GM12878 (cell line): ENCODE measurements around the gene INTS14. TPM values are rescaled to one million over a fixed set of nuclear protein-coding genes. Genes with fewer than 3 reads are reported as not detected.

Experiments used
- ATAC-seq: fragments of 200-7000 bp; cut with Tn5 transposase; 3 replicates; pipeline ENCODE4 v1.9.1; 2020; ENCODE audit warnings: mild to moderate bottlenecking, moderate library complexity
- BruUV-seq: library from RNA; stranded (reverse); fragments of 400-500 nt; replicated peaks from 2 replicates; lab custom pipeline; 2021; lab: Mats Ljungman, UMichigan
- CTCF ChIA-PET: fragments of 300-600 bp; sonication (Branson Sonifier 250); formaldehyde crosslinking; extraction: SDS; loops from one replicate; lab custom pipeline; 2021; ENCODE audit warnings: inconsistent platforms; lab: Yijun Ruan, JAX
- POLR2A ChIA-PET: fragments of 350-600 bp; formaldehyde crosslinking; extraction: SDS; loops from one replicate; lab custom pipeline; 2021; ENCODE audit warnings: inconsistent platforms; lab: Charles Lee
- RAD21 ChIA-PET: fragments of 300-600 bp; sonication (Branson Sonifier 250); formaldehyde crosslinking; loops from one replicate; lab custom pipeline; 2023; ENCODE audit warnings: antibody characterized with exemption; ENCODE audit not compliant: unreplicated experiment; lab: Charles Lee
- SMC1A ChIA-PET: fragments of 300-600 bp; sonication (Branson Sonifier 250); formaldehyde crosslinking; loops from one replicate; lab custom pipeline; 2023; ENCODE audit not compliant: unreplicated experiment, uncharacterized antibody; lab: Charles Lee
- DNase-seq: peaks from one replicate; pipeline ENCODE4 v3.0.0-alpha.2; 2011; ENCODE audit warnings: low read depth, low spot score
- FAIRE-seq: peaks from 3 replicates; lab custom pipeline; 2011; peaks lifted over from hg19 to GRCh38; lab: Jason Lieb, UNC
- H2AFZ ChIP-seq: 2 replicates; pipeline ENCODE4 v1.6.0; 2011; ENCODE audit warnings: low read depth, low read length, control low read depth; ENCODE audit not compliant: control insufficient read depth
- H3K27ac ChIP-seq: 2 replicates; pipeline ENCODE4 v1.5.1; 2011; ENCODE audit warnings: control low read depth; ENCODE audit not compliant: control insufficient read depth, insufficient read depth
- H3K27me3 ChIP-seq, 2 experiments: replicated peaks in 1 of 2; 2 replicates each; pipeline versions ENCODE4 v1.6.0 to v1.6.1; 2011; ENCODE audit warnings: low read length in 1 of 2; ENCODE audit not compliant: control insufficient read depth in 2 of 2, insufficient read depth in 2 of 2
- H3K36me3 ChIP-seq, 2 experiments: 2 replicates each; pipeline ENCODE4 v1.5.1; 2011; ENCODE audit warnings: low read length in 1 of 2; ENCODE audit not compliant: control insufficient read depth in 2 of 2, insufficient read depth in 2 of 2
- H3K4me1 ChIP-seq: 2 replicates; pipeline ENCODE4 v1.6.1; 2011; ENCODE audit warnings: mild to moderate bottlenecking, low read length, moderate library complexity, mixed read lengths; ENCODE audit not compliant: control insufficient read depth, insufficient read depth
- H3K4me2 ChIP-seq: 2 replicates; pipeline ENCODE4 v1.6.0; 2011; ENCODE audit warnings: control low read depth; ENCODE audit not compliant: control insufficient read depth, insufficient read depth
- H3K4me3 ChIP-seq: fragments of 200-600 bp; sonication (generic); 2 replicates; pipeline ENCODE4 v1.5.1; 2016
- H3K79me2 ChIP-seq: 2 replicates; pipeline ENCODE4 v1.6.0; 2011; ENCODE audit warnings: low read length; ENCODE audit not compliant: control insufficient read depth, insufficient read depth
- H3K9ac ChIP-seq: 2 replicates; pipeline ENCODE4 v1.8.0; 2011; ENCODE audit warnings: low read length, control low read depth, mixed read lengths; ENCODE audit not compliant: control insufficient read depth, insufficient read depth
- H3K9me3 ChIP-seq: replicated peaks from 3 replicates; pipeline ENCODE4 v1.5.1; 2011; ENCODE audit warnings: mild to moderate bottlenecking, low read length; ENCODE audit not compliant: control insufficient read depth, insufficient read depth
- H4K20me1 ChIP-seq: 2 replicates; pipeline ENCODE4 v1.6.0; 2011; ENCODE audit not compliant: control insufficient read depth, insufficient read depth
- ETV6 ChIP-seq, 2 experiments: fragments of 450-650 bp in 1 of 2; IDR thresholded peaks in 1 of 2; conservative IDR thresholded peaks in 1 of 2; 2 replicates each; pipeline ENCODE4 v1.6.1; 2014; ENCODE audit warnings: antibody characterized with exemption in 1 of 2, borderline replicate concordance in 1 of 2, low read depth in 1 of 2, mild to moderate bottlenecking in 1 of 2, moderate library complexity in 1 of 2
- FOS ChIP-seq: IDR thresholded peaks from 3 replicates; pipeline ENCODE4 v1.6.1; 2011; ENCODE audit warnings: borderline replicate concordance; ENCODE audit not compliant: insufficient read length; ENCODE audit errors: extremely low read depth
- FOXM1 ChIP-seq: IDR thresholded peaks from 2 replicates; pipeline ENCODE4 v1.6.1; 2012; ENCODE audit warnings: low read depth, mild to moderate bottlenecking, inconsistent platforms, low read length, moderate library complexity
- MEF2B ChIP-seq: fragments of 450-650 bp; IDR thresholded peaks from 2 replicates; pipeline ENCODE4 v1.6.1; 2018; ENCODE audit warnings: mild to moderate bottlenecking, moderate library complexity; ENCODE audit not compliant: partially characterized antibody, poor library complexity, severe bottlenecking
- MYB ChIP-seq: fragments of 150-350 bp; IDR thresholded peaks from 2 replicates; pipeline ENCODE4 v1.6.1; 2014; ENCODE audit warnings: mild to moderate bottlenecking, low read depth, low read length, borderline replicate concordance
- PAX8 ChIP-seq: fragments of 450-650 bp; IDR thresholded peaks from 2 replicates; pipeline ENCODE4 v1.6.1; 2017; ENCODE audit warnings: mild to moderate bottlenecking, moderate library complexity
- RCOR1 ChIP-seq: conservative IDR thresholded peaks from 2 replicates; pipeline ENCODE4 v1.6.1; 2012; ENCODE audit warnings: low read depth, low read length, improper control_type of control experiment
- SMAD1 ChIP-seq: fragments of 450-650 bp; IDR thresholded peaks from 2 replicates; pipeline ENCODE4 v1.6.1; 2018; ENCODE audit warnings: mild to moderate bottlenecking, low read depth; ENCODE audit not compliant: partially characterized antibody
- SREBF2 ChIP-seq: IDR thresholded peaks from 2 replicates; pipeline ENCODE4 v1.6.1; 2012; ENCODE audit warnings: mild to moderate bottlenecking, low read length
- STAT3 ChIP-seq: IDR thresholded peaks from 2 replicates; pipeline ENCODE4 v1.6.1; 2011; ENCODE audit warnings: low read depth, low read length, improper control_type of control experiment
- TCF7 ChIP-seq: IDR thresholded peaks from 2 replicates; pipeline ENCODE4 v1.6.1; 2014; ENCODE audit warnings: antibody characterized with exemption, borderline replicate concordance
- WGBS: methylation state at CpG from one replicate; pipeline ENCODE4 v1.1.6; 2016; ENCODE audit warnings: low lambda C conversion rate; ENCODE audit not compliant: insufficient replicate concordance, insufficient coverage; ENCODE audit errors: missing lambda C conversion rate; 5-methylcytosine and 5-hydroxymethylcytosine counted together
- in situ Hi-C: fragments of 300-500 bp; cut with MboI; formaldehyde crosslinking; loops from 9 replicates; pipeline ENCODE4 v1.14.3; 2018; ENCODE audit warnings: mixed read lengths
- intact Hi-C: fragments of 100-400 bp; cut with micrococcal nuclease; formaldehyde crosslinking; loops from one replicate; pipeline ENCODE4 v1.14.2; 2022; ENCODE audit not compliant: unreplicated experiment
- polyA plus RNA-seq, 11 experiments: library from polyadenylated mRNA; depleted of rRNA in 4 of 11; unstranded in 6 of 11; stranded (reverse) in 5 of 11; fragments of >200 nt; fragmentation: Nextera tagmentation in 4 of 11; fragmentation: Illumina TruSeq in 1 of 11; extraction: Ambion mirVana in 4 of 11; extraction: Trizol in 1 of 11; gene quantifications; 1 replicate in 1 of 11; 2 replicates in 10 of 11; pipeline versions ENCODE4 v1.2.1 to v1.2.3, GENCODE V29; 2011 to 2016; ENCODE audit warnings: inconsistent platforms in 2 of 11, missing spikeins in 2 of 11, low read depth in 1 of 11
- total RNA-seq, 4 experiments: library from RNA; depleted of rRNA in 3 of 4; stranded (reverse); fragments of >200 nt in 3 of 4; fragmentation: Illumina TruSeq in 1 of 4; extraction: Trizol in 1 of 4; gene quantifications; 2 replicates each; pipeline versions ENCODE4 v1.2.1 to v1.2.3, GENCODE V29; 2013 to 2021
- TF ChIP-seq, protein P1 (sequence below): fragments of 450-650 bp; IDR thresholded peaks from 2 replicates; pipeline ENCODE4 v1.6.1; 2017; ENCODE audit warnings: mild to moderate bottlenecking, moderate library complexity
- TF ChIP-seq, protein P2 (sequence below): fragments of 150-350 bp; IDR thresholded peaks from 2 replicates; pipeline ENCODE4 v1.6.1; 2016; ENCODE audit warnings: low read depth, low read length

Gene INTS14
- total and polyA plus RNA-seq, 10 of the 15 experiments (the other 5 are each of a cell fraction or from before 2014, with no cell fraction given): 36.8 to 76.9 (median 47.7) TPM

DNA sequence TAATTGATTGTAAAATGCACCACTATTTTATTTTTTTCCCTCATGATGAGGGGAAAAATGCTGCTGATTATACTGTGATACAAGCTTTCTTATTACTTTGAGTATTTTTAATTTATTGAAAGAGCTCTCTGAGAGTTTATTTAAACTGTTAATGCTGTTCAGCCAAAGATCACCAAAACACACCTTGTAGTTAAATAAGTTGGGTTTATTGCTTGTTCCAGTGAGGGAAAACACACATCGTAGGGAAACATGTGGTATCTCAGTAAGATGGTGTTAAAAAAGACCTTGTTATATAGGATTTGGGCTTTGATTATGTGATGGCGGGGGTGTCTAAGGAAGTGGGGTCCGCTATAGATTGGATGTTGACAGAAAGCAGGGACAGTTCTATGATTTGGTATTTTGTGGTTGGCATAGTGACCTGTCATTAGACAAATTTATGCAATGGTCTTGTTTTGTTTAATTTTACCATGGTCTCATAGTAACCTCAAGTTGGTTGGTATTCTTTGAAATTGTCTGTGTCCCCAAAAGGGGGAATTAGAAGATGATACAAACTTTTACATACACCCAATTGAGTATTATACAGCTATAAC lies 69.6 kb downstream of the INTS14 start (continued):
- TF ChIP-seq, protein P1, sequence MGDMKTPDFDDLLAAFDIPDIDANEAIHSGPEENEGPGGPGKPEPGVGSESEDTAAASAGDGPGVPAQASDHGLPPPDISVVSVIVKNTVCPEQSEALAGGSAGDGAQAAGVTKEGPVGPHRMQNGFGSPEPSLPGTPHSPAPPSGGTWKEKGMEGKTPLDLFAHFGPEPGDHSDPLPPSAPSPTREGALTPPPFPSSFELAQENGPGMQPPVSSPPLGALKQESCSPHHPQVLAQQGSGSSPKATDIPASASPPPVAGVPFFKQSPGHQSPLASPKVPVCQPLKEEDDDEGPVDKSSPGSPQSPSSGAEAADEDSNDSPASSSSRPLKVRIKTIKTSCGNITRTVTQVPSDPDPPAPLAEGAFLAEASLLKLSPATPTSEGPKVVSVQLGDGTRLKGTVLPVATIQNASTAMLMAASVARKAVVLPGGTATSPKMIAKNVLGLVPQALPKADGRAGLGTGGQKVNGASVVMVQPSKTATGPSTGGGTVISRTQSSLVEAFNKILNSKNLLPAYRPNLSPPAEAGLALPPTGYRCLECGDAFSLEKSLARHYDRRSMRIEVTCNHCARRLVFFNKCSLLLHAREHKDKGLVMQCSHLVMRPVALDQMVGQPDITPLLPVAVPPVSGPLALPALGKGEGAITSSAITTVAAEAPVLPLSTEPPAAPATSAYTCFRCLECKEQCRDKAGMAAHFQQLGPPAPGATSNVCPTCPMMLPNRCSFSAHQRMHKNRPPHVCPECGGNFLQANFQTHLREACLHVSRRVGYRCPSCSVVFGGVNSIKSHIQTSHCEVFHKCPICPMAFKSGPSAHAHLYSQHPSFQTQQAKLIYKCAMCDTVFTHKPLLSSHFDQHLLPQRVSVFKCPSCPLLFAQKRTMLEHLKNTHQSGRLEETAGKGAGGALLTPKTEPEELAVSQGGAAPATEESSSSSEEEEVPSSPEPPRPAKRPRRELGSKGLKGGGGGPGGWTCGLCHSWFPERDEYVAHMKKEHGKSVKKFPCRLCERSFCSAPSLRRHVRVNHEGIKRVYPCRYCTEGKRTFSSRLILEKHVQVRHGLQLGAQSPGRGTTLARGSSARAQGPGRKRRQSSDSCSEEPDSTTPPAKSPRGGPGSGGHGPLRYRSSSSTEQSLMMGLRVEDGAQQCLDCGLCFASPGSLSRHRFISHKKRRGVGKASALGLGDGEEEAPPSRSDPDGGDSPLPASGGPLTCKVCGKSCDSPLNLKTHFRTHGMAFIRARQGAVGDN: no peak
- TF ChIP-seq RCOR1: no peak
- no peak for TF ChIP-seq SMAD1
- no peak for TF ChIP-seq STAT3
- no peak for TF ChIP-seq MYB
- no peak for TF ChIP-seq FOXM1
- no peak for TF ChIP-seq MEF2B
- no peak for TF ChIP-seq TCF7
- TF ChIP-seq SREBF2: no peak

DNA sequence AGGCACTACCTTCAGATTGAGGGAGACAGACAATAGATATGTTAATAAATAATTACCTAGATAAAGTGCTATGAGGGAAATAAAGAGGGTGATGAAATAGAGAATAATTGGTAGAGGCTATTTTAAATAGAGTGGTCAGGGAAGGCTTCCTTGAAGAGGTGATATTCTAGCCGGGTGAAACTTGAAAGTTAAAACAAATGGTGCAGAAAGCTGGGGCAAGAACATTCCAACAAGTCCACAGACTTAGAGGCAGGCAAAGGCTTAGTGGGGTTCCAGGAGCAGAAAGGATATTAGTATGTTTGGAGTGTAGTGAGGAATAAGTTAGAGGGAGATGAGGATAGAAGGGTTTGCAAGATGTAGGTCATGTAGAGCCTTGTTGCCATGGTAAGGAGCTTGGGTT lies 70.6 kb downstream of the INTS14 start:
- intact Hi-C loops: no loop called here
- Histone ChIP-seq H3K36me3 (no peaks in the 10 kb centered on the region), H4K20me1 (no peaks in the 10 kb centered on the region), H3K4me2 (no peak overlapping the region), H3K4me1 (no peaks in the 10 kb centered on the region), H3K4me3 (no peak overlapping the region), H3K79me2 (peaks cover 8% of the 10 kb centered on the region), H2AFZ (no peak overlapping the region), H3K9ac (no peak overlapping the region), H3K27me3 (no peaks in the 10 kb centered on the region), H3K9me3 (no peaks in the 10 kb centered on the region), H3K27ac (no peak overlapping the region)
- 95% methylated on average over 1 of the region's 1 CpG for WGBS
- ChIA-PET CTCF (no interaction called here), RAD21 (no interaction called here), SMC1A (interaction anchor here (0.9 to 1.3 kb wide), 2 partner anchors 15 to 17 kb away, joined by 3 read pairs; no protein-coding TSS in a partner anchor), POLR2A (interaction anchor here (0.6 kb wide), 1 partner anchor 121 kb away, joined by 4 read pairs; no protein-coding TSS in a partner anchor)
- TSS peak; percentile 35 for BruUV-seq
- ATAC-seq (no peak), DNase-seq (no peak), FAIRE-seq (no peak)
- in situ Hi-C loops: no loop called here
- TF ChIP-seq PAX8 (no peak), FOS (no peak), ETV6 (conservative IDR thresholded peaks at IDR 0.05 in 1 of 2, IDR thresholded peaks at IDR 0.05 in 1 of 2; ENCODE audit: borderline replicate concordance in 1 of 2, low read depth in 1 of 2) (no peak)
- TF ChIP-seq, protein P2, sequence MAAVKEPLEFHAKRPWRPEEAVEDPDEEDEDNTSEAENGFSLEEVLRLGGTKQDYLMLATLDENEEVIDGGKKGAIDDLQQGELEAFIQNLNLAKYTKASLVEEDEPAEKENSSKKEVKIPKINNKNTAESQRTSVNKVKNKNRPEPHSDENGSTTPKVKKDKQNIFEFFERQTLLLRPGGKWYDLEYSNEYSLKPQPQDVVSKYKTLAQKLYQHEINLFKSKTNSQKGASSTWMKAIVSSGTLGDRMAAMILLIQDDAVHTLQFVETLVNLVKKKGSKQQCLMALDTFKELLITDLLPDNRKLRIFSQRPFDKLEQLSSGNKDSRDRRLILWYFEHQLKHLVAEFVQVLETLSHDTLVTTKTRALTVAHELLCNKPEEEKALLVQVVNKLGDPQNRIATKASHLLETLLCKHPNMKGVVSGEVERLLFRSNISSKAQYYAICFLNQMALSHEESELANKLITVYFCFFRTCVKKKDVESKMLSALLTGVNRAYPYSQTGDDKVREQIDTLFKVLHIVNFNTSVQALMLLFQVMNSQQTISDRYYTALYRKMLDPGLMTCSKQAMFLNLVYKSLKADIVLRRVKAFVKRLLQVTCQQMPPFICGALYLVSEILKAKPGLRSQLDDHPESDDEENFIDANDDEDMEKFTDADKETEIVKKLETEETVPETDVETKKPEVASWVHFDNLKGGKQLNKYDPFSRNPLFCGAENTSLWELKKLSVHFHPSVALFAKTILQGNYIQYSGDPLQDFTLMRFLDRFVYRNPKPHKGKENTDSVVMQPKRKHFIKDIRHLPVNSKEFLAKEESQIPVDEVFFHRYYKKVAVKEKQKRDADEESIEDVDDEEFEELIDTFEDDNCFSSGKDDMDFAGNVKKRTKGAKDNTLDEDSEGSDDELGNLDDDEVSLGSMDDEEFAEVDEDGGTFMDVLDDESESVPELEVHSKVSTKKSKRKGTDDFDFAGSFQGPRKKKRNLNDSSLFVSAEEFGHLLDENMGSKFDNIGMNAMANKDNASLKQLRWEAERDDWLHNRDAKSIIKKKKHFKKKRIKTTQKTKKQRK: no peak
